Activated T-helper 1 cell treated with anti-CD3 and anti-CD28 coated beads, Interleukin-2, amount 50 U/mL, for 16 hours (primary cell): ENCODE data around the gene STXBP5L.
"Not testable (repeated sequence)": the region's sequence is repeated elsewhere in the genome, so short reads cannot be mapped to it uniquely, and the experiment has no call there.

ENCODE experiments used
- DNase-seq, 2 donors: peaks; one replicate each; pipeline ENCODE4 v3.0.0-alpha.2; 2020; ENCODE audit warnings: low read depth in 1 of 2, low spot score in 1 of 2

STXBP5L gene

DNA sequence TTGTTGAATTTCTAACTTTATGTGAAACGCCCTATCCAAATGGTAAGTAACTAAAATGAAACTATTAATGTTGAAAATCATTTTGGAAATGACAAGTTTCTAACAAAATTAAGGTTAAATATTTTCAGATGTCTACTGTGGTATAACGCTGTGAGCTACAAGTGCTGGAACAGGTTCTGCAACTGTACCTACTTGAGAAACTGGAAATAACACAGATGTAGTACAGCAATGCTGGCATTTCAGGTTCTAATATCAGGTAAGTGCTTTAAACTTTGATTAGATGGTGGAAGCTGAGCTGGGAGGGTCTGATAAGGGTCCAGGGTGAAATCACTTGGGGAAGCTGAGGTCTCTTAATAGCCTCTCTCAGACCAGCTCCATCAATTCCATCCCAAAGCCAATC, 315.1 kb downstream of the STXBP5L start:
- DNase-seq: no peak

DNA sequence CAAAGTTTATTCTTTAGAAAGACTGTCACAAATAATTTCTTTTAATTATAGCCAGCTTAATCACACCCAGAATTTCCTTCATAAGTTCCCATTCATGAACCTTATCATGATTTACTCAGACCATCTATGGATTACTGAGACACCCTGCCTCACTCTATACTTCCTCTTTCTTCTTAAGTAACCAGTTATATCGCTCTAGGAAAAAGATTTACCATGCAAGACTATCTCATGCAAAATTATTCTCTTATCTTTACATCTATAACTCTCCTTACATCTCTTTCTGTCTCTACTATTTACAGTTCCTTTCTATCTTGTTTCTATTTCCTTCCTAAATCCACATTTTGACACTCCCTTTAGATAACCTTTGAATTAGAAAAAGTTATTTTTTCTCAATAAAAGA, 321.0 kb downstream of the STXBP5L start:
- no peak for DNase-seq

DNA sequence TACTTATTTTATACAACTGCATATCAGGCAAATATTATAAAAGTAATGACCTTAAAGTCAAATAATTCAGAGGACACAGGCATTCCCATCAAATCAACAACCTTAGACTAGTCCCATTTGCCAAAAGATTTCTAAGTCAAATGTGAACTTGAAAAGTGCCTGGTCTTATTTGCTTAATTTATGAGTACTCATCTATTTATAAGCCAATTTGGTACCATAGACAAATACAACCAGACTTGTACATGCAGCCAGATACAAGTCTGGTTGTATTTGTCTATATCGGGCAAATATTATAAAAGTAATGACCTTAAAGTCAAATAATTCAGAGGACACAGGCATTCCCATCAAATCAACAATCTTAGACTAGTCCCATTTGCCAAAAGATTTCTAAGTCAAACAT, 322.2 kb downstream of the STXBP5L start:
- not testable (repeated sequence) for DNase-seq

DNA sequence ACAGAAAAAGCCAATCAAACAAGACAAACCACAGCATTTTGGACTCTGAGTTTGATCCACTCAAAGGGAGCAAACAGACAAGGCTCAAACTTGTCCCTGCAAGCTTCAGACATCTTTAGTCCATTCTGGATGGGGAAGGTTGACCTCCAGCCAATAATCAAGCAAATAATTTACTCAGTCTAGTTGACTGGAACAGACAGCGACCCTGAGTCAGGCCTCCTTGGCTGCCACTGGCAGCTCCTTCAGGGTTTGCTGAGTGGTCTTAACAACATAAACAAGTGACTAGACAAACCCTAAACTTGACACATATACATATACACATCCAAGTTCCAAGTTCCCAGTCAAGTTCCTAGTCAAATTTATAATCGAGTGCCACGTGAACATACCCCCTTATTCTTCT, 323.9 kb downstream of the STXBP5L start:
- no peak for DNase-seq

DNA sequence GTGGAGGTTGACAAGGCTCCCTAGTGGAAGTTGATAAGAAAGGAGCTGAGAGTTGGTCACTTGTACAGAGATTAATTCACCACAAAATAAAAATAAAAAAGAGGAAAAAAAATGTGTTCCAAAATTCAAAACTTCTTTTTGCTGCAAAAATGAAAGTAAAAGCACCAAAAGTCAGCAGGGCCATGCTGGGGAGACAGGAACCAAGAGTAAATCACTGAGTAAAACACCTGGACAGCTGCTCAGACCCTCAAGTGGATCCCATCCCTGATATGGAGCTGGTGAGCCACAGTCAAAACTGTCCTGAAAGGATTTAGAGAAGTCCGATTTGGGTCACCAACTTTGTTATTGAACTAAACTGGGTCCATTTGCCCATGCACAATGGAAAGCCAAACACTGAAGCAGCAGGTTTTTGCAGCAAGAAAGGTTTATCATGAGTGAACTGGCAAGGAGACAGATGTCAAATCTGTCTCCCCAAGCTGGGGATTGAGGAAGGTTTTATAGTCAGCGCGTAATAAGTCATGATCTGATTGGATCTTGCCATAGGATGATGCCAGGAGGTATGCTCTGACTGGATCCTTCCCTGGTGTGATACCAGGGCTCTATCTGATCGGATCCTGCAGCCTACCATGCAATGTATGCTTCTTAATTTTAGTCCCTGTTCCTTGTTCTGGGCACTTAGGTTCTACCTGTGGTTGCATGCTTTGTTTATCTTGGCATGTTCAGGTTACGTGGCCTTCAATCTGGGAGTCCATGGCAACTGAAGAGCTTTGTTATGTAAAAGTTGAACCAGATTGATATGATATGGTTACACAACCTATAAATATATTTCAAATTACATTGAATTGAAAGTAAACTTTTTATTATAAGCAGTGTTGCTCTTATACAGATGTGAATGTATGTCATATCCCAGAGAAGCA, 324.6 kb downstream of the STXBP5L start:
- DNase-seq: no peak

DNA sequence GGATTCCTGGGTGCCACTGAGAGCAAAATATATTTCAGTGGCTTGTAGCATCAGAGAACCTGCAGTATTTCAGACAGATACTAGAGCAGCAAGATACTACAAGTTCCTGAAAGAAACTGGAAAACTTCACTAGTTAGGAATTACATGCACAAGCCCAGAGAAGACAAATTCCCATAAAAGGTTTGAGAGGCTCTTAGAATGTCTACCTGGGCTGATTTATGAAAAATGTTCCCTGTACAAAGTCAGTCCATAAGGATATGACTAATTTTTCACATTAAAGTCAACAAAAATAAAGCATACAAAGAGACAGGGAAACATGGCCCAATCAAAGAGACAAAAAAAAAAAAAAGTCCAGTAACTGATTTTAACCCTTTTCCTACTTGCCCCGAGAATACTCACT, 335.2 kb downstream of the STXBP5L start:
- no peak for DNase-seq

DNA sequence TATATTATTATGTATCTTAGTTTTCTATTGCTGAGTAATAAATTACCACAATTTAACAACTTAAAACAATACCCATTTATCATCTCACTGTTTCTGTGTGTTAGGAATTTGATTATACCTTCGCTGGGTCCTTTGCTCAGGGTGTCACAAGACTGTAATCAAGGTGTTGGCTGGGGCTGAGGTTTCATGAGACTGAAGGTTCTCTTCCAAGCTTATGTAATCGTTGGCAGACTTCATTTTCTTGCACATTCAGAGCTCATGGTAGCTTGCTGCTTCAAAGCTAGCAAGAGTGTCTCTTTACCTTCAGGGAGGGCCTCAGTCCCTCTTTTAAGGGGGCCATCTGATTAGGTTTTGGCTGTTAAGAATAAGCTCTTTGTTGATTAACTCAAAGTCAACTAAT, 344.7 kb downstream of the STXBP5L start:
- DNase-seq: no peak

DNA sequence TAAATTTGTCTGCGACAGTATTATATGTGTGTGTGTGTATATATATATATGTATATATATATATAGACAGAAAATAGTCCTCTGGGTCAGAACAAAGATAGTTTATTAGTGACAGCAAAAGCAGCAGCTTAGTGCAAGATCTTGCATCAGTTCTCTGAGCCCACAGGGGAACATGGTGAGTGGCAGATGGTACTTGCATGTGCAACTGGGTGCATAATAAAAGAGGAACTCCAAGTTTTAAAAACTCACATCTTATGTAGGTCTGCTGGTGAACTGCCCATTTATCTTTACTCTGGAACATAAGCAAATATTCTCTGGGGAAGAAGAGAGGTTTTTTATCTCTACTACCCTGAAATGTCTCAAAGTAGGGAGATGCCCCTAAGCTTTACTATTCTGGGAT, 361.4 kb downstream of the STXBP5L start:
- no peak for DNase-seq

DNA sequence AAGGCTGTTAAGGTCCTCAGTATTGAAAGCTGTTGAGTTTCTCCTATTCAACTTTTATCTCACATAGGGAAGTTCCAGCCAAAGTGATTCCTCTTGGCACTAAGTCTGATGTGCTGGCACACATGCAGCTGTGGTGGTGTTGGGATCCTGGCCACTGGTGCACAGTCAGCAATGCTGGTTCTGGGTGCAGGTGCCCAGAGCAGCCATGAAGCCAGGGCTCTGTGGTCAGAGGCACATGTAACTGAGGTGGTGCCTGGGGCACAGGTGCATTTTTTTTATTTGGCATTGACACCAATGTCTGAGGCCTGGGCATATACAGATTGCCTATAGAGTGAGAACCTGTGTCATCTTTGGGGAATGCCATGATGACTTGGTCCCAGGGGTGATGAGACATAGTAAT, 366.4 kb downstream of the STXBP5L start:
- DNase-seq: no peak

DNA sequence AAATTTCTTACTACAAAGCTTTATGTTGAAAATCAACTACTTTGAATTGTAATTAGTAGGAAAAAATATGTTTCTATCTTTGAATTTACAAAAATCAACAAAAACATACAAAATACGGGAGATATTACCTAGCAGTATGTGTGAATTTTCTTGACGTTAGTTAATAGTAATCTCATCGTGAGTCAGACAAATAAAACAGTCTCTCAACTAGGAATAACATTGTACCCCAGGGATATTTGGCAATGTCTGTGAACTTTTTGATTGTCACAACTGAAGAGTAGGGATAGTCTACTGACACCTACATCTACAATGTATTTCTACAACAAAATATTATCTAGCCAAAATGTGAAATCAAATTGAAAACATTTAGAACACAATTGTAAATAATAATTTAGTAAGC, 387.4 kb downstream of the STXBP5L start:
- no peak for DNase-seq

DNA sequence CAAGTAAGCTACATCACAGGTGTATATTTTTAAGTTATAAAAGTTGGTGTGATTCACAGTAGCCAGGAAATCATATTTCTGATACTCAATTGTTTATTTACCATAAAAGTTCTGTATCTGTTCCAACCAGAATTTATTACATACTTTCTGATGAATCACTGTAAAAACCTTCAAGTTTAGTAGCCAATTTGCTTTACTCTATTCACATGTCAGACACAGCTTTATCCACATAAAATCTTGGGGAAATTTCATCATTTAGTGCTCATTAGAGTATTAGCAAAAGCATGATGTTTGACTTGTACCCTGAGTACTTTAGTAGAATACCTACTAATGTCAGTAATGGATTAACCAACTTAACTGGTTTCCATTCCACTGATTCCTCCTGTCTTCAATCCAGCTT, 388.0 kb downstream of the STXBP5L start:
- DNase-seq: no peak

DNA sequence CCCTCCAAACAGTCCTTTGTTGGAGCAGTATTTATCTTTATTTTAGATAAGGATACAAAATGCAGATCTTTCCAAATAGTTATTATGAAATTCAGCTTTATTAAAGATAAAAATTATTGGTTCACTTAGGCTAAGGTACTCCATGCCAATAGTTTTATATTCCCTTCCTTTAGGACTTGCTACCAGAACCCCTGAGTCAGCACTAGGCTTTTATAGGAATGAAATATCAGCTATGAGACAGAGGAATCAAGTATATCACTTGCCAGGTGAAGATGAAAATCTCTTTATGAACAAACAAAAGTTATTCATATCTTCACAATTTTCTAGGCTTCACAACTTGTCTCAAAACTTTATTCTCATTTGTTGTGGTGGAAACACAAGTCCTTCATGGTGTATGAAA, 416.3 kb downstream of the STXBP5L start:
- DNase-seq: no peak

DNA sequence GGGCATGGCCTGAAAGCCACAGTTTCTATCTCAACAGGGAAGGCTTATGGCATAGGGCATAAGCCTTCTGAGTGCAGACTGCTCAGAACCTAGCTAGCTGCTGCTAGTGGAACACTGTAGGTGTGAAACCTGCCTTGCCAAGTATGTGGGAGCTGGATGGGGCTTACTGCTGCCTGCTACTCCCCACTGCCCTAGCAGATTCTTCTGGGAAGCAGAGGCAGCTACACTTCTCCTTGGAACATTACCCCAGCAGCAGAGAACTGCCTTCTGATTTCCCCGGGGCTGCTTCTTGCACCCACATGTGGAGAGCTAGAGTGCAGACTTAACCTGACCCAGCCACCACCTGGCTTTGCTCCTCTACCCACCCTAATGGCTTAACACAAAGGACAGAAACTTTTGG, 422.1 kb downstream of the STXBP5L start:
- DNase-seq: no peak

DNA sequence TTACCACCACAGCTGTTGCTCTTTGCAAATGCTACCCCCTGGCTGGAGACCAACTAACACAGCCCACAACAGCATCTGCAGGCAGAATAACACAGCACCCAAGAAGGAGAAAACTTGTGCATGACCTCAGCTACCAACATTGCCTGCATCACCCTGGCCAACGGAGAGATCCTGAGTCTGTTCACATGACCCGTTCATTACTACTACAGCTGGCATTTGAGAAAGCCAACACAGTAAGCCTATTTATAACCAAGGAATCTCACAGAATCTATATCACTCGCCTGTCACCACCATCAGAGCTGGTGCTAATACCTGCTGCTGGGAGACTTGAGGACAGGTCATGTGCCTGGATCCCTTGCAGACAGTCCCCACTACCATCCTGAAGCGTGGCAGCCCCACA, 422.6 kb downstream of the STXBP5L start:
- no peak for DNase-seq

DNA sequence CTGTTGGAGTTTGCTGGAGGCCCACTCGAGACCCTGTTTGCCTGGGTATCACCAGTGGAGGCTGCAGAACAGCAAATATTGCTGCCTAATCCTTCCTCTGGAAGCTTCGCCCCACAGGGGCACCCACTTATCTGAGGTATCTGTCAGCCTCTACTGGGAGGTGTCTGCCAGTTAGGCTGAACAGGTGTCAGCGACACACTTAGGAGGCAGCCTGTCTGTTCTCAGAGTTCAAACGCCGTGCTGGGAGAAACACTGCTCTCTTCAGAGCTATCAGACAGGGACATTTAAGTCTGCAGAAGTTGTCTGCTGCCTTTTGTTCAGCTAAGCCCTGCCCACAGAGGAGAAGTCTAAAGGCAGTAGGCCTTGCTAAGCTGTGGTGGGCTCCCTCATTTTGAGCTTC, 448.0 kb downstream of the STXBP5L start:
- DNase-seq: not testable (repeated sequence)

DNA sequence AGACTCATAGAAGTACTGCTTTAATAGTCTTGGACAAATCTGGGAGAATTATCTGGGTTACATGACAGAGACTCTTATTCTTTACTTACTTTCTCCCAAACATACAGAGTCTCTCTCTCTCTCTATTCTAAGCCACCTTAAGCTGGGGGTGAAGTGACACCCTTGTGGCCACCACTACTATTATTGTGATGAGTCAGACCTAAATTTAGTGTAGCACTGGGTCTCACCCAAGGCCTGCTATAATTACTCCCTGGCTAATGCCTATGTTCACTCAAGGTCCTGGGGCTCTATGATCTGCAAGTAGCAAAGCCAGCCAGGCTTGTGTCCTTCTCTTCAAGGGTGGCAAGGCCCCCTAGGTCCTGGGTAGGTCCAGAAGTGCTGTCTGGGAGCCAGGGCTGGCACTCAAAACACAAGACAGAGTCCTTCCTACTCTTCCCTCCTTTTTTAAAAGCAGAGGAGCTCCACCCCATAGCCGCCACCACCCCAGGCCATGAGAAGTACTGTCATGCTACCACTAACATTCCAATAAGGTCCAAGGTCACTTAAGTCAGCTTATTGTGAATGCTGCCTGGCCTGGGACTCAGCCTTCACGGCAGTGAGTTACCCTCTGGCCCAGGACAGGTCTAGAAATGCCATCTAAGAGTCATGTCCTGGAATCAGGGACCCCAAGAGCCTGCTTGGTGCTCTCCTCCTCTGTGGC, 454.2 kb downstream of the STXBP5L start:
- DNase-seq: no peak

DNA sequence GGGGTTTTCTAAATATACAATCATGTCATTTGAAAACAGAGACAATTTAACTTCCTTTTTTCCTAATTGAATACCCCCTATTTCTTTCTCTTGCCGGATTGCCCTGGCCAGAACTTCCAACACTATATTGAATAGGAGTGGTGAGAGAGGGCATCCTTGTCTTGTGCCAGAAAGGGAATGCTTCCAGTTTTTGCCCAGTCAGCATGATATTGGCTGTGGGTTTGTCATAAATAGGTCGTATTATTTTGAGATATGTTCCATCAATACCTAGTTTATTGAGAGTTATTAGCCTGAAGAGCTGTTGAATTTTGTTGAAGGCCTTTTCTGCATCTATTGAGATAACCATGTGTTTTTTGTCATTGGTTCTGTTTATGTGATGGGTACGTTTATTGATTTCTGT, 480.3 kb downstream of the STXBP5L start:
- not testable (repeated sequence) for DNase-seq

DNA sequence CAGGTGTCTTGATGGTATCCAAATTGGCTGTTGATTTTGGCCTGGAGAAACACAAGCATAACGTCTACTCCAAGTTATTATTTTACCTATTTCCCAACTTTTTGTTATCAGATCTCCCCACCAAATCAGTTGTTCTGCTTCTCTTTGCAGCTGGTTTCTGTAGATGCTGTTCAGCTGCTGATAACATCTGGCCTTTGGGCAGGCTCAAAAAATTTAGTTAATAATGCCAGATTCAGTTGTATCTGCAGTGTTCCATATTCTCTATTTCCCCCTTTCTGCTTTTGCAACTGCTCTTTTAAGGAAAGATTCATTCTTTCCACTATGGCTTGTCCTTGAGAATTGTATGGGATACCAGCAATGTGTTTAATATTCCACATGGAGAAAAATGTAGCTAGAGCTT, 488.0 kb downstream of the STXBP5L start:
- not testable (repeated sequence) for DNase-seq

DNA sequence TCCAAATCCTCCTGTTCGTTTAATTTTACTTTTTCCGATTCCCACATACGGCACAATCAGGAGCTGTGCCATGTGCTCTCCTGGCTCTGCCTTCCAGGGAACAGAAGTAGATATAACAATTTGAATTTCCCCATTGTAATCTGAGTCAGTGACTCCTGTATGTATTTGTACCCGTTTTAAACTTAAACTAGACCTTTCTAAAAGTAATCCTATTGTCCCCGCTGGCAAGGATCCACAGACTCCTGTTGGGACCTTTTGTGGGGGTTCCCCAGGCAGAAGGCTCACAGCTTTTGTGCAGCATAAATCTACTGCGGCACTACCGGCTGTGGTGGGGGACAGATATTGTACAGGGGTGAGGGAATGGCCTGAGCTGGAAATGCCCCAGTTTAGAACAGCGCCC, 490.0 kb downstream of the STXBP5L start:
- DNase-seq: not testable (repeated sequence)

DNA sequence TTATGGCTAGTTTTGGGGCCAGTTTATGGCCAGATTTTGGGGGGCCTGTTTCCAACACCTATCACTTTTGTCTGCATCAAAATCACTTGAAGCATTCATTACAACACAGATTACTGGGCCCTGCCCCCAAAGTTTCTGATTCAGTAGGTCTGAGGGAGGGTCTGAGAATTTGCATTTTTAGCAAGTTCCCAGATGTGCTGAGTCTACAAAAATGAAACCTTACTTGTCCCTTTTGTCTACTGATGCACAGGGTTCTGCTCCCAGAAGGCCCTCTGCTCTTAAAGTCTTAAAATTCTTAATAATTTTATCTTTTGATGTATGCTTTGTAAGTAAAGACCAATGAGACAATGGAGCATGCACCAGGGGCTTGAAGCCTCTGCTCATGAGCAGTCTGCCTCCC, 491.8 kb downstream of the STXBP5L start:
- DNase-seq: no peak

DNA sequence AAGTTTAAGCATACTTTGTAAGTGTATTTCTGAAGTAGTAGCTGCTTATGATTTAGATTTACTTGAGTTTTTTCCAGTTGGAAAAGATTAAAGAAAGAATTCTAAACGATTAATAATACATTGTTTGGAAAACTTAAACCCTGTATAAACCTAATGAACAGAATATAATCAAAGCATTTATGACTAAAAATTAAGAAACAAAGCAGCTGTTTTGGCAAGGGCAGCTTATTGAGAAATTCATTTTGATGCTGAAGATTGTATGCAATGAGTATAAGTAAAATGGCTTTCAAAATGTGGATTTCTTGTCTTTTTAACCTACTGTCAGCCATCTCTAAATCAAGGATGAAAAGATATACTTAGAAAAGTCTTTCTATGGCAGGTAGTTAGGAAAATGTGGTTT, 497.6 kb downstream of the STXBP5L start:
- DNase-seq: no peak

DNA sequence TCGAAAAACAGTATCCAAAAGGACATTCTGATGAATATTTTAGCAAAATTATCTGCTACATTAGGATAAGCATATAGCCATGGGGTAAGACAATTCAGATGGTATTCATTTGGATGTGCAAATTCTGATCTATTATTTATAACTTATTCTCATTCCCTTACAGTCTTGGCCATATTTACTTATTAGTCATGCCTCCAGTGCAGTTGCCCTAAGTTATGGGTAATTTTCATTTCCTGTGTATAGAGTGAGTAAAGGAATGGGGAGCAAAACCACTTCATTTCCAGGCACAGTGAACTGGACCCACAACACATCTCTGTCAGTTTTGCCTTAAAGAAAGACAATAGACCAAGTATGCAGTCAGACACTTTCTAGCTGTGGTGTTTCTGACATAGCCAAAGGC, 503.5 kb downstream of the STXBP5L start:
- DNase-seq: no peak

DNA sequence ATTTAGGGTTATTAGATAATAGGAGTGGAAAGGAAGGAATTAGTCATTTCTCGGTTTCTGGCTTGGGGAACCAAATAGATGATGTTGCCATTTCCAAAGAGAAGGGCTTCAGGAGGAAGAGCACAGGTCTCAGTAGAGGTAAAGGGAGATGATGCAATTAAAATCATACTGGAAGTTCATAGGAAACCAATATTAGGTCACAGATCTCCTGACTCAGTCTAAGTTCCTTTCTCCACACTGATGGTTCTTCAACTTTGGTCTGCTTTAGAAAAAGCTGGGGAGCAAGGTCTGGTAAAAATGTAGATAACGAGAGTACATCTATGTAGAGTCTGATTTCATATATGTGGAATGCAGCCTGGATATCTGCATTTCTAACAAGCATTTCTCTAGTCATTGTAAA, 506.9 kb downstream of the STXBP5L start:
- no peak for DNase-seq
